Osteocyte (in vitro differentiated cells): ENCODE measurements around the gene RNF4. TPM values are rescaled to one million over a fixed set of nuclear protein-coding genes. Genes with fewer than 3 reads are reported as not detected.
"Not testable (repeated sequence)": the region's sequence is repeated elsewhere in the genome, so short reads cannot be mapped to it uniquely, and the experiment has no call there.

Source experiments
- DNase-seq: peaks from one replicate; pipeline ENCODE4 v3.0.0; 2021; ENCODE audit warnings: mixed read lengths; ENCODE audit not compliant: unreplicated experiment; ENCODE audit errors: extremely low spot score
- H3K27ac Mint-ChIP-seq: one replicate; pipeline ENCODE4 v1.8.0; 2021; ENCODE audit warnings: mild to moderate bottlenecking, mixed read lengths; ENCODE audit not compliant: unreplicated experiment
- H3K27me3 Mint-ChIP-seq: one replicate; pipeline ENCODE4 v1.8.0; 2021; ENCODE audit warnings: mixed read lengths; ENCODE audit not compliant: unreplicated experiment
- H3K36me3 Mint-ChIP-seq: one replicate; pipeline ENCODE4 v1.8.0; 2021; ENCODE audit warnings: mixed read lengths; ENCODE audit not compliant: unreplicated experiment
- H3K4me1 Mint-ChIP-seq: one replicate; pipeline ENCODE4 v1.8.0; 2021; ENCODE audit warnings: mixed read lengths; ENCODE audit not compliant: unreplicated experiment
- H3K4me3 Mint-ChIP-seq: one replicate; pipeline ENCODE4 v1.8.0; 2021; ENCODE audit warnings: mild to moderate bottlenecking, moderate library complexity, mixed read lengths; ENCODE audit not compliant: unreplicated experiment
- H3K9me3 Mint-ChIP-seq: one replicate; pipeline ENCODE4 v1.8.0; 2021; ENCODE audit warnings: mixed read lengths; ENCODE audit not compliant: unreplicated experiment
- total RNA-seq: library from RNA; stranded (reverse); gene quantifications from 2 replicates; pipeline ENCODE4 v1.2.1, GENCODE V29; 2021
- TF ChIP-seq, protein P1 (sequence below): fragments of 200-600 bp; sonication (generic); IDR thresholded peaks from 2 replicates; pipeline ENCODE4 v1.5.0; 2021; ENCODE audit warnings: antibody characterized with exemption, mild to moderate bottlenecking, moderate library complexity

Gene RNF4
- total RNA-seq, 1 donor from 2014 or later = 57.6 TPM

DNA sequence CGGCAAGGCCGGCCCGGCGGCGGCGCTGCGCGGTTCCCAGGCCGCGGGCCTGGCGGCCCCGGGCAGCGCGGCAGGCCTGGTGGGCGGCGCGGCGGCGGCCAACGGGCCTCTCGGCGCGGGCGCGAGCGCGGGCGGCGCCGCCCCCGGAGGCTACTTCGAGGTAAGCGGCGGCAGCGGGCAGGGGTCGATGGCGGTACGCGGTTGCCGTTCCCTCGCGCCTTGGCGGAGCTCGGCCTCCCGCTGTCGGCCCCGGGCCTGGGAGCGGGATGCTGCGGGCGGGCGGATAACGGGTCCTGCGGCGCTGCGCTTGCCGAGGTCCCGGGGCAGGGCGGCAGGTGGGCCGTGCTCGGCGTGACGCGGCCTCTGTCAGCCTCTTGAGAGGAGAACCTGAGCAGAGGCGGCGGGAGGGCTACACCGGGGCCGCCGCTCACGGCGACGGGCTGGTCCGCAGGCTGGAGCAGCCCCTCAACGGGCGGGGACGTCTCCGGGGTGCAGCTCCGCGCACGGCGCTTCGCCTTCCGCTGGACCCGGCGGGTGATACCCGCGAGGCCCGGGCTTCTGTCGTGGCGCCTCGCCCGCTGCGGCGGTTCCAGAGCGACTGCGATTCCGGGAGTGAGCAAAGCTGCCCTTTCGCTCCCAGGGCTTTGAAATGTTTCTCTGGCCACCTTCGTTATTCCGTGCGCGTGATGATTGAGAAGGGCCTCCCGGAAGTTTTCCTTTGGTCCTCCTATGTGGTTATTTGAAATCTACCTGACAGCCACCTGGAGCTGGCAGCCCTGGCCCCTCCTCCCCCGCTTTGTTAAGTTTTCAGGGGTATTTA is 68.3 kb downstream of the RNF4 start:
- Mint-ChIP-seq H3K36me3 (no peaks in the 10 kb centered on the region), H3K9me3 (no peaks in the 10 kb centered on the region), H3K4me3 (peak overlapping the region; percentile 81), H3K4me1 (peaks cover 25% of the 10 kb centered on the region), H3K27ac (peak overlapping the region; percentile 83), H3K27me3 (no peaks in the 10 kb centered on the region)
- TF ChIP-seq, protein P1, sequence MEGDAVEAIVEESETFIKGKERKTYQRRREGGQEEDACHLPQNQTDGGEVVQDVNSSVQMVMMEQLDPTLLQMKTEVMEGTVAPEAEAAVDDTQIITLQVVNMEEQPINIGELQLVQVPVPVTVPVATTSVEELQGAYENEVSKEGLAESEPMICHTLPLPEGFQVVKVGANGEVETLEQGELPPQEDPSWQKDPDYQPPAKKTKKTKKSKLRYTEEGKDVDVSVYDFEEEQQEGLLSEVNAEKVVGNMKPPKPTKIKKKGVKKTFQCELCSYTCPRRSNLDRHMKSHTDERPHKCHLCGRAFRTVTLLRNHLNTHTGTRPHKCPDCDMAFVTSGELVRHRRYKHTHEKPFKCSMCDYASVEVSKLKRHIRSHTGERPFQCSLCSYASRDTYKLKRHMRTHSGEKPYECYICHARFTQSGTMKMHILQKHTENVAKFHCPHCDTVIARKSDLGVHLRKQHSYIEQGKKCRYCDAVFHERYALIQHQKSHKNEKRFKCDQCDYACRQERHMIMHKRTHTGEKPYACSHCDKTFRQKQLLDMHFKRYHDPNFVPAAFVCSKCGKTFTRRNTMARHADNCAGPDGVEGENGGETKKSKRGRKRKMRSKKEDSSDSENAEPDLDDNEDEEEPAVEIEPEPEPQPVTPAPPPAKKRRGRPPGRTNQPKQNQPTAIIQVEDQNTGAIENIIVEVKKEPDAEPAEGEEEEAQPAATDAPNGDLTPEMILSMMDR = no peak
- DNase-seq = peak; percentile 87

- not testable (repeated sequence) for H3K36me3 Mint-ChIP-seq, H3K27me3 Mint-ChIP-seq, DNase-seq, H3K4me3 Mint-ChIP-seq, H3K9me3 Mint-ChIP-seq, H3K27ac Mint-ChIP-seq
- peaks cover 21% of the 10 kb centered on the region for H3K4me1 Mint-ChIP-seq
Observed at GRCh38 chr4:2543580-2544191, 74.8 kb downstream of the RNF4 start.

GRCh38 chr4:2545321-2546013 is 76.6 kb downstream of the RNF4 start:
- no peaks in the 10 kb centered on the region for H3K27me3 Mint-ChIP-seq
- DNase-seq = no peak
- TF ChIP-seq, protein P1 = no peak
- H3K9me3 Mint-ChIP-seq = no peaks in the 10 kb centered on the region
- no peaks in the 10 kb centered on the region for H3K36me3 Mint-ChIP-seq
- peaks cover 14% of the 10 kb centered on the region for H3K4me1 Mint-ChIP-seq
- H3K4me3 Mint-ChIP-seq = no peak overlapping the region
- no peak overlapping the region for H3K27ac Mint-ChIP-seq

DNA sequence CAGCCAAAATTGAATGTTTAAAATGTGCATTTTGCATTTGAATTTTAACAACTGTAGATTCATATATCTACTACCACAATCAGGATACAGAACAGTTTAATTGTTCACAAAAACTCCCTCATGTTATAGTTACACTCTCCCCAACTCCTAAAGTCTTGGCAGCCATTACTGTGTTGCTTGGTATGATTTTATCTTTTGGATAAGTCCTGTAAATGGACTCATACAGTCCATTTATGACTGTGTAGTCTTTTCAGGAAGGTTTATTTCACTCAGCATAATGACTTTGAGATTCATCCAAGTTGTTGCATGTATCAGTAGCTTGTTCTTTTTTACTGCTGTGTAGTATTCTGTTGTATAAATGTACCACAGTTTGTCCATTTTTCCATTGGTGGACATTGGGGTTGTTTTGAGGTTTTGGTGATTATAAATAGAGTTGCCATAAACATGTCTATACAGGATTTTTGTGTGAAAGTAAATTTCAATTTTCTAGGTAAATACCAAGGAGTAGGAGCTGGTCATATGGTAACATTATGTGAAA is 77.4 kb downstream of the RNF4 start:
- Mint-ChIP-seq H3K36me3 (no peaks in the 10 kb centered on the region), H3K4me1 (peaks cover 12% of the 10 kb centered on the region), H3K27me3 (no peaks in the 10 kb centered on the region), H3K4me3 (no peak overlapping the region), H3K9me3 (no peaks in the 10 kb centered on the region), H3K27ac (no peak overlapping the region)
- no peak for DNase-seq
- TF ChIP-seq, protein P1 = no peak

DNA sequence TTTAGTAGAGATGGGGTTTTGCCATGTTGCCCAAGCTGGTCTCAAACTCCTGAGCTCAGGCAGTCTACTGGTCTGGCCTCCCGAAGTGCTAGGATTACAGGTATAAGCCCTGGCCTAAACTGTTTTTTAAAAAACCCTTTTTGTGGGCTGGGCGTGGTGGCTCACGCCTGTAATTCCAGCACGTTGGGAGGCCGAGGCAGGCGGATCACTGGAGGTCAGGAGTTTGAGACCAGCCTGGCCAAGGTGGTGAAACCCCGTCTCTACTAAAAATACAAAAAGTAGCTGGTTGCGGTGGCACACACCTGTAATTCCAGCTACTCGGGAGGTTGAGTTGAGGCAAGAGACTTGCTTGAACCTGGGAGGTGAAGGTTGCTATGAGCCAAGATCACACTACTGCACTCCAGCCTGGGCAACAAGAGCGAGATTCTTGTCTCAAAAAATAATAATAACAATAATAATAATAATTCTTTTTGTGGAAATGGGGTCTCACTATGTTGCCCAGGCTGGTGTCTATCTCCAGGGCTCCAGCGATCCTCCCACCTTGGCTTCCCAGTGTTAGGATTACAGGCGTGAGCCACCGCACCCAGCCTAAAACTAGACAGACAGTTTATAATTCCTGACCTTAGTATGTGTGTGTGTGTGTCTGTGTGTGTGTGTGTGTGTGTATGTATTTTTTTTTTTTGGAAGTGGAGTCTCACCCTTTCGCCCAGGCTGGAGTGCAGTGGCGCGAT is 78.2 kb downstream of the RNF4 start:
- peaks cover 12% of the 10 kb centered on the region for H3K4me1 Mint-ChIP-seq
- H3K36me3 Mint-ChIP-seq, H3K27ac Mint-ChIP-seq, H3K9me3 Mint-ChIP-seq, DNase-seq, H3K27me3 Mint-ChIP-seq, H3K4me3 Mint-ChIP-seq: not testable (repeated sequence)
